Epidermal melanocyte (primary cell): Measurements from ENCODE around the gene MYOC.
"Not testable (repeated sequence)": the region's sequence is repeated elsewhere in the genome, so short reads cannot be mapped to it uniquely, and the experiment has no call there.

Source experiments
- DNase-seq: peaks from one replicate; pipeline ENCODE4 v3.0.0; 2011; ENCODE audit warnings: low spot score; ENCODE audit not compliant: insufficient read length

MYOC gene

GRCh38 chr1:171652234-171652822 lies at the start of gene MYOC:
Gene MYOC, minus strand, starts transcription at chr1:171652688. Its CDS starts 77 bp downstream, at chr1:171652611.
- DNase-seq: no peak

- no peak for DNase-seq
These were observed 47.0 kb upstream of the MYOC start for GRCh38 chr1:171699531-171699930.

GRCh38 chr1:171695772-171696171 lies 43.3 kb upstream of the MYOC start:
- not testable (repeated sequence) for DNase-seq

- not testable (repeated sequence) for DNase-seq
These were observed 41.1 kb upstream of the MYOC start for GRCh38 chr1:171693541-171693940.

- no peak for DNase-seq
These were observed 31.4 kb upstream of the MYOC start for GRCh38 chr1:171683870-171684269.

- no peak for DNase-seq
These were observed 27.9 kb upstream of the MYOC start for GRCh38 chr1:171680339-171680738.

DNA sequence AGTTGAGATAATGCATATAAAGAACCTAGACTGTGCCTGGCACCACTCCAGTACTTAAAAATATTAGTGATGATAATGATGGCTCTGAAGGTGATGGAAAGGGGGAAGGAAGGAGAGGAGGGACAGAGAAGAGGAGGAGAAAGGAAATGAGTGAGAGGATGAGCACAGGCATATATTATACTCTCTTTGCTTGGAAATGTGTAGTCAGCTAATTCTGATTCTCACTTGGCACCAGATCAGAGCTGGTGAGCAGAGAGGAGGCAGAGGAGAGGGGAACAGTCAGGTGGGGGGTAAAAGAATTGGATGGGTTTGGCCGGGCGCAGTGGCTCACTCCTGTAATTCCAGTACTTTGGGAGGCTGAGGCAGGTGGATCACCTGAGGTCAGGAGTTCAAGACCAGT lies 24.3 kb upstream of the MYOC start:
- no peak for DNase-seq

GRCh38 chr1:171674431-171675405 lies 22.2 kb upstream of the MYOC start:
- DNase-seq: no peak

- no peak for DNase-seq
These were observed 18.3 kb upstream of the MYOC start for GRCh38 chr1:171670739-171671138.

GRCh38 chr1:171668372-171668771 lies 15.9 kb upstream of the MYOC start:
- DNase-seq: no peak

GRCh38 chr1:171666114-171666769 lies 13.8 kb upstream of the MYOC start:
- DNase-seq: no peak

GRCh38 chr1:171664976-171665375 lies 12.5 kb upstream of the MYOC start:
- DNase-seq: no peak

GRCh38 chr1:171663854-171664575 lies 11.5 kb upstream of the MYOC start:
- no peak for DNase-seq

DNA sequence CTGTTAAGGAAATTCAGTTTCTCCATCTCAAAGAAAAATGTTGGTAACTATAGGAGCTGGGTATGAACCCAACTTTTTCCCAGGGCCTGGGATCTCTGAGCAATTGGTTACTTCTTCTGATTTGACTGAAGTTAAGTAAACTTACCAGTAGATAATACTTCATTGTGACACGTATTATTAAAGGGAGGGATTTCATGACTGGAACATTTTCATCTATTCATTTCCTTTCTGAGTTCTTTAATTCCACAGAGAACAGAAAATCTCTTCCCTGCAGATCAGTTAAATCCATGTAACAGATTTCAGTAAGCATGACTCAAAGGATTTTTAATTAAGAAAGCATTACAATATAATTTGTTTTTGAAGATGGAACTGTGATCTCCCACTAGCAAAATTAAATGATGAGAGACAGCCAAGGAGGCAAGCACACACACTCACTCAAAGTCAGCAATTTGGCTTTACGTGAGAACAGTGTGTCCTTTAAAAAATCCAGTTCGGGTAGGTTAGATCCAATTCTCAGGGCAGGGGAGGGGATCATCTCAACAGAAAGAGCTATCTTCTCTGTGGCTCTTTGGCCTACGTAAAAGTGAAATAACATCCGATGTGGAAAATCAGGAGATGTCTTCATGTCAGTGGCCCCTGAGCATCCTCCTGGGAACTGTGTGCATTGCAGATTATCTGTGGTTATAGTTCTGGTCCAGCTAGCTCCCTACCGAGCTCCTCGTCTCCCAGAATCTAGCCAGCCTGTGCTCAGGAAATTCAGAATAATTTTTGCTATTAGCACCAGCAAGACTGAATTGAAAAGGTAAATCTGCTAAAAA lies 10.8 kb upstream of the MYOC start:
- DNase-seq: no peak

- no peak for DNase-seq
These were observed 8.7 kb upstream of the MYOC start for GRCh38 chr1:171661076-171661650.

DNA sequence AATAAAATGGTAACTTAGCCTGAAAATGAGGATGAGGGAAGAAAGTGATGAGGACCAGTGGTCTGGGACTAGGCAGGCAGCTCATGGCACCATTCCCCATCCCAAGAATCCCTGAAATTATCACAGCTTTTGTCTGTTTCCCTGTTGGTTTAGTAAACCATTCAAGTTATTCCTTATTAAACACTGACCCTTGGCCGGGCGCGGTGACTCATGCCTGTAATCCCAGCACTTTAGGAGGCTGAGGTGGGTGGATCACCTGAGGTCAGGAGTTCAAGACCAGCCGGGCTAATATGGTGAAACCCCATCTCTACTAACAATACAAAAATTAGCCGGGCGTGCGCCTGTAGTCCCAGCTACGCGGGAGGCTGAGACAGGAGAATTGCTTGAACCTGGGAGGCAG lies 3.7 kb upstream of the MYOC start:
- not testable (repeated sequence) for DNase-seq

DNA sequence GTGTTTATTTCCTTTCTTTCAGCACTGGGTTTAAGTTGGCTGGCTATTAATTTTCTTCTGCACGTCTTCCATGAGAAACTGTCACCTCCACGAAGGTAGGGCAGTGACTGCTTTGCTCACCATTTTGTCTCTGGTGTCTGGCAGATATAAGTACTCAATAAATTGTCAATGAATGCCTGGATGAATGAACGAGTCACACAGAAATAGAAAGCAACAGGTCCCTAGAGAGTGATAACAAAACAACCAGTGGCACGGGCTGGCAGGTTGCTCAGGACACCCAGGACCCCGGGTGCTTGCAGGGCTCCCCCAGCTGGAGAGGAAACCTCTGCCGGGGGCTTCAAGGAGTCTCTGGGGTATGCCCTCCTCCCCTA lies 3.2 kb upstream of the MYOC start:
- no peak for DNase-seq

DNA sequence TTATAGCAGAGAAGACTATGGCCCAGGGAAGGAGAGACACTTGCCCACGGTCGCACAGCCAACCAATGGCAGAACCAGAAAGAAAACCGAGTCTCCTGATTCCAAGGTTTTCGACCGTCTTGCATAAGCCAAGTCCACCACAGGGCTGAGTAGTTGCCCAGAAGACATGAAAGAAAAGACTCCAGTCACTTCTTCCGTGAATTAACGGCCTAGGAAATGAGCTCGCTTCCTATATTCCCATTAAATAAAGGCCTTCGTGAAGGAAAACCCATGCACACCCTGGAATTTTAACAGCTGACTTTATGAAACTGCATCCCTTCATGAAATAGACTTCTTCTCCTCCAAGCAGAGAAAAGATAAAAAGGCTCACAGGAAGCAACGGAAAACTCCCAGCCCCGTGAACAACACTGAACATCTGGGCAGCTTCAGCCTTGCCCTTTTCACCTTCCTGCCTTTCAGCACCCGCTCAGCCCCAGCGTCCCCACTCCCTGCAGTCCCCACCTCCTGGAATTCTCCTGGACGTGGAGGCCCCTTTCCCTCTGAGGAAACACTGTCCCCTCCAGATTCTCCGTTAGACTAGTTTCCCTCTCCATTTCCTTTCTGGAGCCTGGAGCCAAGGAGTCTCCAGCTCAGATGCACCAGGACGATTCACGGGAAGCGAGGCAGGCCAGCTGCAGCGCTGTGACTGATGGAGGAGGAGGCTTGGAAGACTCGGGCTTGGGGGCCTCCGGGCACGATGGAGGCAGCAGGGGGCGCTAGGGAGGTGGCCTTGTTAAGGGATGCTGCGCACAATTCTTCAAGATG lies 2.7 kb upstream of the MYOC start:
- no peak for DNase-seq

- DNase-seq: no peak
These were observed 1.9 kb upstream of the MYOC start for GRCh38 chr1:171654201-171654941.
